ENCODE results near the gene SPACDR.
"Not testable (repeated sequence)": the region's sequence is repeated elsewhere in the genome, so short reads cannot be mapped to it uniquely, and the experiment has no call there.

The SPACDR gene, protein sequence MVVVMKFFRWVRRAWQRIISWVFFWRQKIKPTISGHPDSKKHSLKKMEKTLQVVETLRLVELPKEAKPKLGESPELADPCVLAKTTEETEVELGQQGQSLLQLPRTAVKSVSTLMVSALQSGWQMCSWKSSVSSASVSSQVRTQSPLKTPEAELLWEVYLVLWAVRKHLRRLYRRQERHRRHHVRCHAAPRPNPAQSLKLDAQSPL

DNA sequence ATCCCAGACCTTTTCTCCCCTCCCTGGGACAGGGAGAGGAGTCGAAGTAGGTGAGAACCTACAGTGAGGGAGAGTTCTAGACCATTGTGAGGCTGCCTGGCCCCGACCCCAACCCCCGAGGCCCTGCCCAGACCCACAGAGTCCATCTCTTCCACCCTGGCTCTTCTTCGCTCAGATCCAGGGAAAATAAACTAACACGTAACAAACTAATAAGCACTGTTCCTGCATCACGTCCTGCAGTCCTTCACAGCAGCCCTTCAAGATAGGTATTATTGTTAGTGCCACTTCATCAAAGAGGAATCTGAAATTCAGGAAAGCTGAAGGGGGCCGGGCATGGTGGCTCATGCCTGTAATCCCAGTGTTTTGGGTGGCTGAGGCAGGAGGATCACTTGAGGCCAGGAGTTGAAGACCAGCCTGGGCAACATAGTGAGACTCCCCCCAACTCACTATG lies at the start of gene SPACDR:
TSS of gene SPACDR (minus strand) at position 51 of the 451 bp plus-strand sequence. CDS start 235 bp downstream, outside the sequence.
- DNase-seq, result no peak

DNA sequence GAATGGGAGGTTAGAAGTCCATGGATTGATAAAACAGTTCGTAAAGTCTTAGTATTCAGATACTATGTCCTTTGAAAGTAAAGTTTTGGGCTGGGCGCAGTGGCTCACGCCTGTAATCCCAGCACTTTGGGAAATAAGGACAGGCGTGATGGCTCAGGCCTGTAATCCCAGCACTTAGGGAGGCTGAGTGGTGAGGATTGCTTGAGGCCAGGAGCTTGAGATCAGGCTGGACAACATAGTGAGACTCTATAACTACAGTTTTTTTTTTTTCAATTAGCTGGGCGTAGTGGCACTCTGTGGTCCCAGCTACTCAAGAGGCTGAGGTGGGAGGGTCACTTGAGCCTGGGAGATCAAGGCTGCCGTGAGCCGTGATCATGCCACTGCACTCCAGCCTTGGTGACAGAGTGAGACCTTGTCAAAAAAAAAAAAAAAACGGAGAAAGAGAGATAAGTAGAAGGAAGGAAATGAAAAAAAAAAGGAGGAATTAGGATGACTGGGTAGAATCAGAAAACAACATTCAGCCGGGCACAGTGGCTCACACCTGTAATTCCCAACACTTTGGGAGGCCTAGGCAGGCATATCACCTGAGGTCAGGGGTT lies 49.3 kb upstream of the SPACDR start:
- DNase-seq, result no peak

DNA sequence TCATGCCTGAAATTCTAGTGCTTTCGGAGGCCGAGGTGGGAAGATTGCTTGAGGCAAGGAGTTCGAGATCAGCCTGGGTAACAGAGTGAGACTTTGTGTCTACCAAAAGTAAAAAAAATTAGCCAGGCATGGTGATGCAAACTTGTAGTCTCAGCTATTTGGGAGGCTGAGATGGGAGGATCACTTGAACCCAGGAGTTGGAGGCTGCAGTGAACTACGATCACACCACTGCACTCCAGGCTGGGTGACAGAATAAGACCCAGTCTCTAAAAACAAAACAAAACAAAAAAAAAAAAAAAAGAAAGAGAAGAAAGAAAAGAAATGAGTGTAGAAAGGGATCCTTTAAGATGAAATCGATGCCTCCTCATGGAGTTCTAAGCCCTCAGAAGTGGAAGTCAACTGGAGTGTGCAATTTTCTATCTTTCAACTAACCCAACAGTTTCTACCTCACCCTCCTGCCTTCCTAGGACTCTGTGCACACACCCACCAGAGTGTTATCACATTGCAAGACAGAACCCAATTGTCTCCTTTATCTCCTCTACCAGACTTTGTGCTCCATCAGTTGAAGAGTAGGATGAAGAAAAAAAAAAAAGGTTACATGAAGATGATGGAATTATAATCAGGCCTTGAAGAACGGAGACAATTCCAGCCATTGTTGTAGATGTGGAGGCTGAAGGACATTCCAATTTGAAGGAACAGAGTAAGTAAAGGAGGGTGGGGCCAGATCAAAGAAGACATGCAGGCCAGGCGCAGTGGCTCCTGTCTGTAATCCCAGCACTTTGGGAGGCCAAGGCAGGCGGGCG lies 46.6 kb upstream of the SPACDR start:
- no peak for DNase-seq

DNA sequence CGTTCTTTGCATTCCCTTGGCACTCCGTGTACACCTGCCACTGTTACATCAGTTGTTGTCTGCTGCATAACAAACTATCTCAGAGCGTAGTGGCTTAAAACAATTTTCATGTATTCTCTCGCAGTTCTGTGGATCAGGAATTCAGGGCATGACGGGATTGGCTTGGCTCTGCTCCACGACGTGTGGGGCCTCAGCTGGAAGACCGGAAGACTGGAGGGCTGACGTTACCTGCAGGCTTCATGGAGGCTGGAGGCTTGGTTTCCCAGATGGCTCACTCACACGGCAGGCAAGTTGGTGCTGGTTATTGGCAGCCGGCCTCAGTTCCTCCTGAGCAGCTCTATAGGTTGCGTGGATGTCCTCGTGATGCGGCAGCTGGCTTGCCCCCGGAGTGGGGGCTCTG lies 45.2 kb upstream of the SPACDR start:
- no peak for DNase-seq

DNA sequence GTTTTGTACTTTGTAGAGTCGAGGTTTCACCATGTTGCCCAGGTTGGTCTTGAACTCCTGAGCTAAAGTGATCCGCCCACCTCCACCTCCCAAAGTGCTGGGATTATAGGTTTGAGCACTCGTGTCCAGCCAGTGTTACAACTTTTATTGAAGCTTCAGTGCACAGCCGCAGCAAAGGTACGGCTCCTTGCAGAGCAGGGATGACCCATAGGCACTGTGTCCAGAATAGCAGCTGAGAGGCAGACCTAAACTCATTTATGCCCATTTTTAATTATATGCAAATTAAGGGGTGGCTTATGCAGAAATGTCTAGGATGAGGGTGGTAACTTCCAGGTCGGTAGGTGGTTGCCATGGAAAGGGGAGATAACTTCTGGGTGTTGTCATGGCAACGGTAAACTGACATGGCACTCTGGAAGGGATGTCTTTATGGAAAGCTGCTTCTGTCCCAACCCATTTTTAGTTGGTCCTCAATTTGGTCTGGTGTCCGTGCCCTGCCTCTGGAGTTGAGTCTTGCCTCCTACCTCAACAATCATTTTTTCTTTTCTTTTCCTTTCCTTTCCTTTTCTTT lies 42.4 kb upstream of the SPACDR start:
- no peak for DNase-seq

DNA sequence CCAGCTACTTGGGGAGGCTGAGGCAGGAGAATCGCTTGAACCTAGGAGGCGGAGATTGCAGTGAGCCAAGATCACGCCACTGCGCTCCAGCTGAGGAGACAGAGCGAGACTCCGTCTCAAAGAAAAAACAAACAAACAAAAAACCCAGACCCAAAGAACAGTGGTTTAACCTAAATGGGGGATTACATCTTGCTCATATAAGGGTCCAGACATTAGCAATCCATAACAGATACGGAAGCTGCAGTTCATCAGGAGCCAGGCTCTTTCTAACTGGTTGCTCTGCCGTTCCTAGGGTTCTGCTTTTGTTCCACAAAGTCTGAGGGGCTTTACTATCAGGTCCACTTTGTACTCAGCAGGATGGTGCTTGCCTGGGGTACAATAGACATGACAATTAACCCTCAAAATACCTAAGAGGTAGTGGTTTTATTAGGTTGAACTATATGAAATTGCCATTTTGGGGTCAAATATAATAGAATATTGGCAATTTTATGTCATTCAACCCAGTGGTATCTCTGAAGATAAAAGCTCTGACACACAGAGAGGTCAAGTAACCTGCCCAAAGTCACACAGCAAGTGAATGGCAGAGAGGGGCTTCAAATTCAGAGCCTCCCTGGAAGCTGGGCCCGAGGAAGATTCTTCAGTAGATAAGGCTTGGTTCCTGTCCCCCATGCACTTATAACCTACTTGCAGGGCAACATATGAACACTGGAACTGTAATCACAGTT lies 41.0 kb upstream of the SPACDR start:
- no peak for DNase-seq

DNA sequence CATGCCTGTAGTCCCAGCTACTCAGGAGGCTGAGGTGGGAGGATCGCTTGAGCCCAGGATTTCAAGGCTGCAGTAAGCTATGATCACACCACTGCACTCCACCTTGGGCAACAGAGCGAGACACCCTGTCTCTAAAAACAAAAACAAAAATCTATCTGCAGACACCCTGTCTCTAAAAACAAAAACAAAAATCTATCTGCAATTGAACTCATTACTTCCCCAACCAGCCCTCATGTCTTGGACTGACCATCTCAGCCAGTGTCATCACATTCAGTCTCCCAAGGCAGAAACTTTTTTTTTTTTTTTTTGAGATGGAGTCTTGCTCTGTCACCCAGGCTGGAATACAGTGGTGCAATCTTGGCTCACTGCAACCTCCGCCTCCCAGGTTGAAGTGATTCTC lies 40.0 kb upstream of the SPACDR start:
- not testable (repeated sequence) for DNase-seq

DNA sequence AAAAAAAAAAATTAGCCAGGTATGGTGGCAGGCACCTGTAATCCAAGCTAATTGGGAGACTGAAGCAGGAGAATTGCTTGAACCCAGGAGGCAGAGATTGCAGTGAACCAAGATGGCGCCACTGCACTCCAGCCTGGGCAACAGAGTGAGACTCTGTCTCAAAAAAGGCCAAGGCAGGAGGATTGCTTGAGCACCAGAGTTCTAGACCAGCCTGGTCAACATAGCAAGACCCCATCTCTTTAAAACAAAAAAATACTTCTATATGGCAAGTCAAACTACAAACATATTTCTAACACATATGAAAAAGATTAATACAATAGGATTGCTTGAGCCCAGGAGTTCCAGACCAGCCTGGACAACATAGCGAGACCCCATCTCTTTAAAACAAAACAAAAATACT lies 36.7 kb upstream of the SPACDR start:
- not testable (repeated sequence) for DNase-seq

DNA sequence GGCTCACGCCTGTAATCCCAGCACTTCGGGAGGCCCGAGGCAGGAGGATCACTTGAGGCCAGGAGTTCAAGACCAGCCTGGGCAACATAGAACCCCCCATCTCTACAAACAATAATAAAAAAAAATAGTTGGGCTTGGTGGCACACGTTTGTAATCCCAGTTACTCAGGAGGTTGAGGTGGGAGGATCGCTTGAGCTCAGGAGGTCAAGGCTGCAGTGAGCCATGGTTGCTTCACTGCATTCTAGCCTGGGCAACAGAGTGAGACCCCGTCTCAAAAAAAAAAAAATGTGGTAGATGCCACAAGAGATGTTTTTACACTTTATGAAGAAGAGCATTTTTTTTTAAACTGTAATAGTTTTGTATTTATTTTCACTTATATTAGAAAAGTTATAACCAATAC lies 32.4 kb upstream of the SPACDR start:
- DNase-seq, result no peak

DNA sequence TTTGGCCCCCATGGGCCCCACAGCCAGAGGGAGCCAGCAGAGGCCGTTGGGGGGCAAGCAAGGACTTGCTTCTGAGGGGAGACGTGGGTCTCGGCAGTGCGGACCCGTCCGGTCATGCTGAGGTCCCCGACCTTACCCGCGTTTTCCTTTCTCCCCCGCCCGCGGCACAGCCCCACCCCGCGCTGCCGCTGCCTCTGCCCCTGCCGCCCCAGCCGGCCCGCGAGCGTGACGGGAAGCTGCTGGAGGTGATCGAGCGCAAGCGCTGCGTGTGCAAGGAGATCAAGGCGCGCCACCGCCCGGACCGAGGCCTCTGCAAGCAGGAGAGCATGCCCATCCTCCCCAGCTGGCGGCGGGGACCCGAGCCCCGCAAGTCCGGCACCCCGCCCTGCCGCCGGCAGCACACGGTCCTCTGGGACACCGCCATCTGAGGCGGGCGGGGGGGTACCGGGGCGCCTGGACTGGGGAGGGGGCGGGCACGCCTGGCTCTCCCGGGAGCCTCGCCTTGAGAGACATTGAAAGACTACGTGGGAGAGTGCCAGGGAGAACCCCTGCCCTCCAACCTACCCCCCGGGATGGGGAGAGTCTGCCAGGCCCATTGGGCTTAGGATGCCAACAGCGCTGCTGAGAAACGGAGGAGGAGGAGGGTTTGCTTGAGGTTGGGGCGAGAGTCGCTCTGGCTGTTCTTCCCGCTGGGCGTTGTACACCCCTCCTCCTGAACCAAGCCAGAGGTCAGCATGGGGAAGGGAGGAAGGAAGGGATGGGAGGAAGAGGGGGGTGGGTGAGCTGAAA lies 29.6 kb upstream of the SPACDR start:
- DNase-seq, result peak; percentile 48 to 50

DNA sequence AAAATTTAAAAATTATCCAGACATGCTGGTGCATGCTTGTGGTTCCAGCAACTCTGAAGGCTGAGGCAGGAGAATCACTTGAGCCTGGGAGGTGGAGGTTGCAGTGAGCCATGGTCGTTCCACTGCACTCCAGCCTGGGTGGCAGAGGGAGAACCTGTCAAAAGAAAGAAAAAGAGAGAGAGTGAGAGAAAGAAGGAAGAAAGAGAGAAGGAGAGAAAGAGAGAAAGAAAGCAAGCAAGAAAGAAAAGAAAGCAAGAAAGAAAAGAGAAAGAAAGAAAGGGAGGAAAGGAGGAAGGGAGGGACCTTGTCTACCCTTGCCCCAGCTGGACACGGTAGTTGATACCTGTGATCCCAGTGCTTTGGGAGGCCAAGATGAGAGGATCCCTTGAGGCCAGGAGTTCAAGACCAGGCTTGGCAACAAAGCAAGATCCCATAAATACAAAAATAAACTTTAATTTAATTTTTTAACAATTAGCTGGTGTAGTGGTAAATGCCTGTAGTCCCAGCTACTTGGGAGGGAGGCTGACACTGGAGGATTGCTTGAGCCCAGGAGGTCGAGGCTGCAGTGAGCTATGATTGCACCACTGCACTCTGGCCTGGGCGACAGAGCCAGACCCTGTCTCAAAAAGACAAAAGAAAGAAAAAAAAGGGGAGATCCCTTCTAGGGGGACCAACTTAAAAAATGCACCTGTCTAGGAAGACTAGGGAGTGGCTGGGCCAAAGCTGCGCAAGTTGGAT lies 28.8 kb upstream of the SPACDR start:
- DNase-seq, result no peak

DNA sequence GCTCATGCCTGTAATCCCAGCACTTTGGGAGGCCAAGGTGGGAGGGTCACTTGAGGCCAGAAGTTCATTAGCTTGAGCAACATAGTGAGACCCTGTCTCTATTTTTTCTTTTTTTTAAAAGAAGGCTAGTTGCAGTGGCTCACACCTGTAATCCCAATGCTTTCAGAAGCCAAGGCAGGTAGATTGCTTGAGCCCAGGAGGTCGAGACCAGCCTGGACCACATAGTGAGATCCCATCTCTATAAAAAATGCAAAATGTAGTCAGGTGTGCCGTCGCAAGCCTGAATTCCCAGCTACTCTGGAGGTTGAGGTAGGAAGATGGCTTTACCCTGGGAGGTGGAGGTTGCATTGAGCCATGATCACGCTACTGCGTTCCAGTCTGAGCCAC lies 27.1 kb upstream of the SPACDR start:
- DNase-seq, result no peak

DNA sequence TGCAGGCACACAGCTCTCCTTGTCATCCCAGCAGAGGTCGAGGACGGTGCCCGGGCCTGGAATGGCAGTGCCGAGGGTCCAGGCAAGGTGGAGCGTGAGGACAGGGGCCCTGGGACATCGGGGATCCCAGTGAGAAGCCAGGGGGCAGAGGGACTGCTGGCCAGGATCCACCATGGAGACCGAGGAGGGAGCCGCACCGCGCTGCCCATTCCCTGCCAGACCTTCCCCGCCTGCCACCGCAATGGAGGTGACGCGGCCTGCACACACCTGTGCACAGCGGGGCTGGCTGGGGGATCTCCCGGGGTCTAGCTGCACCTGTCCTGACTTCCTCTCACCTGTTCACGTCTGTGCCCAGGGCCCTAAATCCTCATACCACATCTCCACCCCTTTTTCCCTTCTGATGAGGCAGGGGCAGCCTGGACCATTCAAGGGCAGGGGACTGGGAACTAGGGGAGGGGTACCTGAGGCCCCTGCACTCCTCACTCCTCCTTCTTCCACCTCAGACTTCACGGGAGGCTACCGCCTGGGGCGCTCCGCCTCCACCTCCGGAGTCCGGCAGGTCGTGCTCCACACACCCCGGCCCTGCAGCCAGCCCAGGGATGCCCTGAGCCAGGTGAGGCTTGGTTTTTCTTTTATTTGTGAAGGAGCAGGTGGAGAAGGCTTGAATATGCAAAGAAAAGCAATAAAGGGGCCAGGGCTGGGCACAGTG lies 26.6 kb upstream of the SPACDR start:
- no peak for DNase-seq

DNA sequence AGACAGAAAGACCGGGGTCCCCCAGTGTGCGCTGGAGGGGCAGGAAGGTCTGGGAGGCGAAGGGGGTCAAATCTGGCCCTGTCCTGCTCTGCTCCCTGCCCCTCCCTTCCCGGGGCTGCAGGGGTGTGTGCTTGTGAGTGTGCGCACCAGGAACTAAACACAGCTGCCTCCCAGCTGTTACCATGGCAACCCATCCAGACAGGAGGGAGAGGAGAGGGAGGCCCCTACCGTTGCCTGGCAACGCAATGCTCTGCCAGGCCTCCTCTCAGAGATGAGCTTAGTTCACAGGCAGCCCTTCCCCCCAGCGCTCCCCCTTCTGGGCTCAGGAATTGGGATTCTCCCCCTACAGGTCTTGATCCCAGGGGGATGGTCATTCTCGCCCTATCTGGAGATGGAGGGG lies 25.8 kb upstream of the SPACDR start:
- peak; percentile 44 to 64 for DNase-seq

DNA sequence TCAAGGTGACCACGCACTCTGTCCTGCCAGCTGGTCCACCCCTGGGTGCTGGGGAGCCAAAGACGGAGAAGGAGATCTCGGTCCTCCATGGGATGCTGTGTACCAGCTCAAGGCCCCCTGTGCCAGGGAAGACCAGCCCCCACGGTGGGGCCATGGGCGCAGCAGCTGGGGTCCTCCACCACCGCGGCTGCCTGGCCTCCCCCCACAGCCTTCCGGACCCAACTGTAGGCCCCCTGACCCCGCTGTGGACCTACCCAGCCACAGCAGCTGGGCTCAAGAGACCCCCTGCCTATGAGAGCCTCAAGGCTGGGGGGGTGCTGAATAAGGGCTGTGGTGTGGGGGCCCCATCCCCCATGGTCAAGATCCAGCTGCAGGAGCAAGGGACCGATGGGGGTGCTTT lies 25.1 kb upstream of the SPACDR start:
- DNase-seq, result no peak

DNA sequence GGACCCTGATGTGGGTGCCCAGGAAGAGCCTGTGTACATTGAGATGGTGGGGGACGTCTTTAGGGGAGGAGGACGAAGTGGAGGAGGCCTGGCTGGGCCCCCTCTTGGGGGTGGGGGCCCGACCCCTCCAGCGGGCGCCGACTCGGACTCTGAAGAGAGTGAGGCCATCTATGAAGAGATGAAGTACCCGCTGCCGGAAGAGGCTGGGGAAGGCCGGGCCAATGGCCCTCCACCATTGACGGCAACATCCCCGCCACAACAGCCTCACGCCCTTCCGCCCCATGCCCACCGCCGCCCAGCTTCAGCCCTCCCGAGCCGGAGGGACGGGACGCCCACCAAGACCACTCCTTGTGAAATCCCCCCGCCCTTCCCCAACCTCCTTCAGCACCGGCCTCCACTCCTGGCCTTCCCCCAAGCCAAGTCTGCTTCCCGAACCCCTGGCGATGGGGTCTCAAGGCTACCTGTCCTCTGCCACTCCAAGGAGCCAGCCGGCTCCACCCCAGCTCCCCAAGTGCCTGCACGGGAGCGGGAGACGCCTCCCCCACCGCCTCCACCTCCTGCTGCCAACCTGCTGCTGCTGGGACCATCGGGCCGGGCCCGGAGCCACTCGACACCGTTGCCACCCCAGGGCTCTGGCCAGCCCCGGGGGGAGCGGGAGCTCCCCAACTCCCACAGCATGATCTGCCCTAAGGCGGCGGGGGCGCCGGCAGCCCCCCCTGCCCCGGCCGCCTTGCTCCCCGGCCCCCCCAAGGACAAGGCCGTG lies 24.5 kb upstream of the SPACDR start:
- DNase-seq, result no peak

DNA sequence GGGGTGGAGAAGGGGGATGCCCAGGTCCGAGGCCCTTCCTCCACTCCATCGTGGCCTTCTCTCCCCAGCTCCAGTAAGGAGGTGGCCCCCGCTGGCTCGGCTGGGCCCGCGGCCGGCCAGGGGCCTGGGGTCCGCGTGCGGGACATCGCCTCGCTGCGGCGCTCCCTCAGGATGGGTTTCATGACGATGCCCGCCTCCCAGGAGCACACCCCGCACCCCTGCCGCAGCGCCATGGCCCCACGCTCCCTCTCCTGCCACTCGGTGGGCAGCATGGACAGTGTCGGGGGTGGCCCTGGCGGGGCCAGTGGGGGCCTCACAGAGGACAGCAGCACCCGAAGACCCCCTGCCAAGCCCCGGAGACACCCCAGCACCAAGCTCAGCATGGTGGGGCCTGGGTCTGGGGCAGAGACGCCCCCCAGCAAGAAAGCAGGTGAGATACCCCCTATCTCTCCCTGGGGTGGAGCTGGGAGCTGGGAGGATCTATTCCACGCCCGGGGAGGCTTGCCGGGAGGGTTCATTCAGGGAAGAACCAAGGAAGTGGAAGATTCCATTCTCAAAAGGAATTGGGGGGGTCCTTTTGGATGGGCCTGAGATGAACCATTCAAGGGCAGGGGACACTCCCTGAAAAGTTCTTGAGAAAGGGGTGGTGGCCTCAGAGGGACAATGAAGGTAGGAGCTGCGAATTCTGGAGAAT lies 22.8 kb upstream of the SPACDR start:
- DNase-seq, result no peak

DNA sequence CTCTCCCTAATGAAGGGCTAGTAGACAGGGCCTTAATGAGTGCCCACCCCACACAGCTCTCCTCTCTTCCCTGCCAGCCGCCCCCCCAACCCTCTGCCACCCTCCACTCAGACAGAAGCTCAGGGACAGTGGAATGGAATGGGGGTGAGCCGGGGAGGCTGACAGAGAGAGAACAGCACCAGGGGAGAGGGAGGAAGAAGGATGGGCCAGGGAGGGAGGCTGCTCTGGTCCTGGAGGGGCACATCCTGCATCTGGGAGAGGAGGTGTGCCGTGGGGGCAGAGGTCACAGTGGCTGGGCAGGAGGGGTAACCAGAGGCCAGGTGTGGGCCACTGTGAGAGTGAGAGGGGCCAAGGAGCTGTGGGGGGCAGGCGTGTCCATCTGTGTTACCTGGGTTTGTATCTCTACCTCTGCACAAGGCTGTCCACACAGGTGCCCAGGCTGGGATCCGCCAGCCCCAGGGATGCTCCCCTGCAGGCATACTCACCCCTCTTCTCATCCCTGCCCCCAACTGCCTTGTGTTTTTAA lies 22.1 kb upstream of the SPACDR start:
- no peak for DNase-seq

DNA sequence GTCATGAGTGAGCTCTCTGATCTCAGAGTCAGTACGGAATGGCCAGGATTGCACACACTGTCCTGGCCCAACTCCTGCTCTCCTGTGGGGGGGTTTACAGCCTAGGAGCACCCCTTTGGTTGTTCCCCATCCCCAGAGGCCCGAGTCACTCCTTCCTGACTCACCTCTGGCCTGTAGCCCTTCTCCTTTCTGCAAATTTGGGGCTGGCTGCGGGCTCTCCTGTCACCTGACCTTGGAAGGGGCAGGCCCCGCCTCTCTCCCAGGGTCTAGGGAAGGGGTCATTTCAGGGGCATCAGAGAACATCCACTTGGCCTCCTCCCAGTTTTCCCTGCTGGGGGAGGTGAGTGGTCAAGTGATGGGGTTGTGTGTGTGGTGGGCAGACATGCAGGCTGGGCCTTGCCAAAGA lies 21.4 kb upstream of the SPACDR start:
- no peak for DNase-seq
